ENCODE data around the gene MLYCD.

MLYCD gene

GRCh38 chr16:83965444-83966152 is 66.7 kb downstream of the MLYCD start:
- H3K4me1 Mint-ChIP-seq (ENCODE audit: low read depth), result peaks cover 5% of the 10 kb centered on the region
- H3K36me3 Mint-ChIP-seq (ENCODE audit: low read depth), result peaks cover 60% of the 10 kb centered on the region
- no peak overlapping the region for H3K4me3 Mint-ChIP-seq
- intact Hi-C loops (cut with micrococcal nuclease), result no loop called here
- H3K27me3 Mint-ChIP-seq, result peaks cover 23% of the 10 kb centered on the region
- no peak overlapping the region for H3K27ac Mint-ChIP-seq
- no peaks in the 10 kb centered on the region for H3K9me3 Mint-ChIP-seq

GRCh38 chr16:83966153-83966696 is 67.3 kb downstream of the MLYCD start:
- H3K36me3 Mint-ChIP-seq (ENCODE audit: low read depth), result peaks cover 54% of the 10 kb centered on the region
- H3K27me3 Mint-ChIP-seq, result peaks cover 28% of the 10 kb centered on the region
- peaks cover 5% of the 10 kb centered on the region for H3K4me1 Mint-ChIP-seq (ENCODE audit: low read depth)
- no peak overlapping the region for H3K4me3 Mint-ChIP-seq
- H3K9me3 Mint-ChIP-seq, result no peaks in the 10 kb centered on the region
- intact Hi-C loops (cut with micrococcal nuclease), result no loop called here
- H3K27ac Mint-ChIP-seq, result no peak overlapping the region

DNA sequence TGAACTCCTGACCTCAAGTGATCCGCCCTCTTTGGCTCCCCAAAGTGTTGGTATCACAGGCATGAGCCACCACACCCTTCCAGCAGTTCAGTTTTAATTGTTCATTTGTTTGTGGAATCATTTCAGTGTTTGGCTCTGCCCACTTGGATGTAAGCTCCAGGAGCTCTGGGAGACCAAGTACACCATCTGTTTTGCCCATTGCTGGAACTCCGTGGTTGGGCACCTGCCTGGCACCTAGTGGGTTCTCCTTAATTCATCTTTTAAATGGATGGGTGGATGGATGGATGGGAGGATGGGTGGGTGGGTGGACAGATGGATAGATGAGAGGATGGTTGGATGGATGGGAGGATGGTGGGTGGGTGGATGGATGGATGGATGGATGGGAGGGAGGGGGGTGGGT is 68.2 kb downstream of the MLYCD start:
- H3K27me3 Mint-ChIP-seq, result peaks cover 36% of the 10 kb centered on the region
- intact Hi-C loops (cut with micrococcal nuclease), result no loop called here

DNA sequence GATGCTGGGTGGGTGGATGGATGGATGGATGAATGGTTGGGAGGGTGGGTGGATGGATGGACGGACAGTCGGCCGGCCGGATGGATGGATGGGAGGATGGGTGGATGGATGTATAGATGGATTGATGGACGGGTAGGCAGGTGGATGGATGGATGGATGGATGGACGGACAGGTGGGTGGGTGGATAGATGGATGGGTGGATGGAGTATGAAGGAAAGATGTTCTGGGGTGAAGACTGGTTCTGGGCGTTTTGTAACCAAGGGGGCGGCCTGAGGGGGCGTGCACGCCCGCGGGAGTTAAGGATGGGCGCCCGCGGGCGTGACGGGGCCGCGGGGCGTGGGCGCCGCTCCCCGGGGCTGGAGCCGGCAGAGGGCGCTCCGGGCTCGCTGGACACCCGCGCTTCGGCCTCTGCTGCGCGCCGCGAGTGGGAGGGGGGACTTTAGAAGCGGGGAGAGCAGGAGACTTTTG is 69.0 kb downstream of the MLYCD start, which contains the start of gene NECAB2:
TSS of gene NECAB2 (plus strand) at position 407 of the 468 bp plus-strand sequence. CDS start 405 bp downstream, outside the sequence.
- intact Hi-C loops (cut with micrococcal nuclease), result loop anchor here (2.0 kb wide), 1 partner anchor 219 kb away; the partner anchor contains the start of gene TAF1C
- H3K9me3 Mint-ChIP-seq, result no peaks in the 10 kb centered on the region
- H3K4me3 Mint-ChIP-seq, result peak within 1 kb of the TSS; percentile 61
- no peak within 1 kb of the TSS for H3K27ac Mint-ChIP-seq
- H3K36me3 Mint-ChIP-seq (ENCODE audit: low read depth), result peaks cover 37% of the 10 kb centered on the region
- H3K27me3 Mint-ChIP-seq, result peaks cover 41% of the 10 kb centered on the region
- H3K4me1 Mint-ChIP-seq (ENCODE audit: low read depth), result peaks cover 5% of the 10 kb centered on the region

More for the DNA sequence above, 68.2 kb downstream of the MLYCD start:
- Mint-ChIP-seq H3K4me3 (no peak overlapping the region), H3K36me3 (ENCODE audit: low read depth) (peaks cover 45% of the 10 kb centered on the region), H3K9me3 (no peaks in the 10 kb centered on the region), H3K27ac (no peak overlapping the region), H3K4me1 (ENCODE audit: low read depth) (peaks cover 5% of the 10 kb centered on the region)

DNA sequence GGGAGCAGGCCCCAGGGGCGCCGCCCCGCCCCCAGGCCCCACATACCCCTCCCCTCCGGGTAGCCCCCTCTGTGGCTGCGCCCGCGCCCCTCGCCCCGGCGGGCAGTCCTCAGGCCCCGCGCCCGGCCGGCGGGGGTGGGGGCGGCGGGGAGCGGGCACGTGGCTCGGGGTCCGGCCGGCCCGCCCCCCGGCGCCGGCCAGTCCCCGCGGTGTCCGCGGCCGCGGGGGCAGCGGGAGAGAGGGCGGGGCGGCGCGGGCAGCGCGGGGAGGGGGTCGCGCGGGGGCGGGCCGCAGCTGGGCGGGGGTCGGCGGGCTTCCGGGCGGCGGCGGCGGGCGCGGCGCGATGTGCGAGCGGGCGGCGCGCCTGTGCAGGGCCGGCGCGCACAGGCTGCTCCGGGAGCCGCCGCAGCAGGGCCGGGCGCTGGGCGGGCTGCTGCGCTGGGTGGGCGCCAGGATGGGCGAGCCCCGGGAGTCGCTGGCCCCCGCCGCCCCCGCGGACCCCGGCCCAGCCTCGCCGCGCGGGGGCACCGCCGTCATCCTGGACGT is 69.5 kb downstream of the MLYCD start:
- Mint-ChIP-seq H3K36me3 (ENCODE audit: low read depth) (peaks cover 32% of the 10 kb centered on the region), H3K4me3 (peak overlapping the region; percentile 46), H3K27ac (no peak overlapping the region), H3K27me3 (peaks cover 46% of the 10 kb centered on the region), H3K9me3 (no peaks in the 10 kb centered on the region), H3K4me1 (ENCODE audit: low read depth) (peaks cover 5% of the 10 kb centered on the region)
- intact Hi-C loops (cut with micrococcal nuclease), result loop anchor here (2.0 kb wide), 1 partner anchor 218 kb away; the partner anchor contains the start of gene TAF1C

- Mint-ChIP-seq H3K4me3 (peak overlapping the region; percentile 61), H3K27me3 (peaks cover 48% of the 10 kb centered on the region), H3K36me3 (ENCODE audit: low read depth) (peaks cover 25% of the 10 kb centered on the region), H3K9me3 (no peaks in the 10 kb centered on the region), H3K27ac (no peak overlapping the region), H3K4me1 (ENCODE audit: low read depth) (peaks cover 5% of the 10 kb centered on the region)
- intact Hi-C loops (cut with micrococcal nuclease), result loop anchor here (2.0 kb wide), 1 partner anchor 218 kb away; the partner anchor contains the start of gene TAF1C
Measured at GRCh38 chr16:83968891-83969649, 70.2 kb downstream of the MLYCD start.

DNA sequence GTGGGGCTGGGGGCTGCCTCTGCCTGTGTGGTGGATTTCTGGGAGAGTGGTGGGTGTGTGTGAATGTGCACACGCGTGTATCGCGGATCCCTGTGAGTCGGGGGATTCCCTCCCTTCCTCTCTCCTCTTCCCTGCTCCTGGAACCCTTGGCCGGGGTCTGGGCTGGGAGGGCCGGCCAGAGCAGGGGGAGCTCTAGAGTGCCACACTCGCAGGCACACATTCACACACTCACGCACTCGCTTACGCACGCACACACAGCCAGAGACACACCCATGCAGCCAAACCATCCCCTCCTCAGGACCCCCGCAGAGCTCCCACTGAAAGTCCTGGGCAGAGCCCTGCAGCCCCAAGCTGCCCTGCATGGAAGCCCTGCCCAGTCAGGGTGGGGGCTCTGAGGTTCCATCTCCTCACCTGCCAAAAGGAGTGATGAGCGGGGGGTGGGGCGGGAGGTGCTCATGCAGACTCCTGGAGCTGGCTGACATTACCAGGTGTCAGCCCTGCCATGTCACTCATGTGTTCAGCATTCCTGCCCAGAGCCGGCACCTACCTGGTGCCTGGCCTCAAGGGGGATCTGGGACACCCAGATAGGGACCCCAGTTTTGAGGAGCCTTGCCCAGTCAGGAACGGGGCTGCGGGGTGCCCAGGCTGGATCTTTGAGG is 71.0 kb downstream of the MLYCD start:
- H3K4me3 Mint-ChIP-seq, result no peak overlapping the region
- no peak overlapping the region for H3K27ac Mint-ChIP-seq
- intact Hi-C loops (cut with micrococcal nuclease), result loop anchor here (2.0 kb wide), 1 partner anchor 217 kb away; the partner anchor contains the start of gene TAF1C
- peaks cover 53% of the 10 kb centered on the region for H3K27me3 Mint-ChIP-seq
- H3K9me3 Mint-ChIP-seq, result no peaks in the 10 kb centered on the region
- peaks cover 19% of the 10 kb centered on the region for H3K36me3 Mint-ChIP-seq (ENCODE audit: low read depth)
- peaks cover 5% of the 10 kb centered on the region for H3K4me1 Mint-ChIP-seq (ENCODE audit: low read depth)

DNA sequence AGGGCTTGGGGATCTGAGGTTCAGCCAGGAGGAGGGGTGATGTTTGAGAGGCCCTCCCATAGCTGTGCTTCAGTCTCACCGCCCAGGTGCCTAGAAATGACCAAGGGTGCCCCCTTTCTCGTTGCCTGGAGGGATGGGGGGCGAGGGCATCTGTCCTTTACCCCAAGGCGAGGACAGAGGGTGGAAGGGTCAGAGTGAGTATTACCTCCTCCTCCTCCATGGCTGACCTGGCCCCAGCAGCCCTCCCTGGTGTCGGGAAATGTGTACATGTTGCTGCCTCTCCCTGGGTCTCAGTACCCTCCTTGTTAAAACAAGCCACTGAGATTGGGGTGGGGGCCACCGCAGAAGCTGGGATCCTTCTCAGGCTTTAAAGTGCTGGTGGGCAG is 71.5 kb downstream of the MLYCD start:
- H3K36me3 Mint-ChIP-seq (ENCODE audit: low read depth), result peaks cover 13% of the 10 kb centered on the region
- no peak overlapping the region for H3K27ac Mint-ChIP-seq
- H3K9me3 Mint-ChIP-seq, result no peaks in the 10 kb centered on the region
- H3K27me3 Mint-ChIP-seq, result peaks cover 57% of the 10 kb centered on the region
- intact Hi-C loops (cut with micrococcal nuclease), result no loop called here
- no peak overlapping the region for H3K4me3 Mint-ChIP-seq
- peaks cover 5% of the 10 kb centered on the region for H3K4me1 Mint-ChIP-seq (ENCODE audit: low read depth)

DNA sequence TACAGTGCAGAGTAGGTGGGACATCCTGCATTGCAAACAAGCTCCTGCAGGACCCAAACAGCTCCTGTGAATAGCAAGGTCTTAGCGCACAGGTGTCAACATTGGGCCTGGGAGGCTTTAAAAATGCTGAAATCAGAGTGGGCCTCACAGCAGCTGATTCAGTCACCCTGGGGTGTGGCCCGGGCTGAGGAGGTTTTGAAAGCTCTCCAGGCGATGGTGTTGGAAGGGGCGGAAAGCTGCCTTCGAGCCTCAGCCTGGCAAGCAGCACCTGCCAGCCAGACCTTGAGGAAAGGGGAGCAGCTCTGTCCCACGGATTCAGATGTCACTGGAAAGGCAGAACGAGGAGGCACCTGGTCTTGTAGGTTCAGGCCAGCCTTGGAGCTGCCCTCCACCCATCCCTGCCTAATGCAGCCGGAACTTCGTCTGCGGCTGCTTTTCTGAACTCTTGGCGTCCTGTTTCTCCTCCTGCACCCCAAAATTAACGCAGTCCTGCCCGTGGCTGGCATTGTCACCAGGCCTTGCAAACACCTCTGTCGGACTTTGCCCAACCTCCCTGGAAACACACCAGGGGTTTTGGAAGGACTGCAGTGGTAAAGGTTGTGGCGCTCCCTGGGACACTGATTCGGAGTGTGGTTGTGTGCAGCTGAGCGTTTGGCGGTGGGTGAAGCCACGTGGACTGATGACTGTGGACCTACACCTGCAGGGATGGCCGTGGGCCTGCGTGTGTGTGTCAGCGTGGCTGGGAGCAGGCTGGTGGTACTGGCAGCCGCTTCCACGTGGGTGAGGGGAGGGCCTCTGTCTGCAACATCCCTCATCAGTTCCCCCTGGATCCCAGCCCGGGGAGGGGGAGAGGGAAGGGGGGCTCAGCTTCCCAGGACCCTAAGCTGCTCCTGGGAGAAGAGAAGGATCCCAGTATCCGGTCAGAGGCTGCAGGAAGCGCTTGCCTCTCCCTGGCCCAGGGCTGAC is 72.5 kb downstream of the MLYCD start:
- Mint-ChIP-seq H3K9me3 (no peaks in the 10 kb centered on the region), H3K27ac (no peak overlapping the region), H3K4me1 (ENCODE audit: low read depth) (peaks cover 5% of the 10 kb centered on the region), H3K36me3 (ENCODE audit: low read depth) (peaks cover 3% of the 10 kb centered on the region), H3K4me3 (no peak overlapping the region), H3K27me3 (peaks cover 60% of the 10 kb centered on the region)
- intact Hi-C loops (cut with micrococcal nuclease), result no loop called here

- H3K27me3 Mint-ChIP-seq, result peaks cover 60% of the 10 kb centered on the region
- H3K4me1 Mint-ChIP-seq (ENCODE audit: low read depth), result peaks cover 5% of the 10 kb centered on the region
- intact Hi-C loops (cut with micrococcal nuclease), result no loop called here
- H3K9me3 Mint-ChIP-seq, result no peaks in the 10 kb centered on the region
- H3K4me3 Mint-ChIP-seq, result no peak overlapping the region
- no peaks in the 10 kb centered on the region for H3K36me3 Mint-ChIP-seq (ENCODE audit: low read depth)
- no peak overlapping the region for H3K27ac Mint-ChIP-seq
Measured at GRCh38 chr16:83972256-83973008, 73.5 kb downstream of the MLYCD start.

DNA sequence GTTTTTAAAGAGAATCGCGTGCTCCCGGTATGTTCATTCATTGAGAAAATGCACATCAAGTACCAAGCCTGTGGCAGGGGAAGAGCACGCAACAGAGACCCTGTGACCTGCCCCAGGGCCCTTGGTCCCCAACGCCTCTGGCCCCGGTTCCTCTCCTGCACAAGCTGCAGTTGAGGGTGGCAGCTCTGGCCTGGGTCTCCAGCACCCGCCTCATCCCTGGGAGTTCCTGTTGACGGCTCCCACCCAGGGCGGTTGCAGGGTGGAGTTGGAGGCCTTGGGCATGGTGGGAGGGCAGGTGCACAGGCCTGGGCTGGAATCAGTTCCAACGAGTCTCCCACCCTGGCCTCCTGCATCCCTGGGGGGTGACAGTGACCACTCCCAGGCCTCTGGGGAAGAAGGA is 74.2 kb downstream of the MLYCD start:
- intact Hi-C loops (cut with micrococcal nuclease), result no loop called here
- H3K4me3 Mint-ChIP-seq, result no peak overlapping the region
- peaks cover 5% of the 10 kb centered on the region for H3K9me3 Mint-ChIP-seq
- H3K27me3 Mint-ChIP-seq, result peaks cover 57% of the 10 kb centered on the region
- peaks cover under 1% of the 10 kb centered on the region for H3K4me1 Mint-ChIP-seq (ENCODE audit: low read depth)
- H3K27ac Mint-ChIP-seq, result no peak overlapping the region
- H3K36me3 Mint-ChIP-seq (ENCODE audit: low read depth), result no peaks in the 10 kb centered on the region
